Fibroblast of mammary gland (primary cell): ENCODE results near the gene CDH4.

Experiments used
- DNase-seq: peaks from one replicate; pipeline ENCODE4 v3.0.0-alpha.2; 2010; ENCODE audit warnings: low read depth
- H3K4me3 ChIP-seq: 2 replicates; pipeline ENCODE4 v1.5.1; 2011; ENCODE audit warnings: low read depth, mild to moderate bottlenecking, low read length, moderate library complexity; ENCODE audit not compliant: control insufficient read depth
- TF ChIP-seq, protein P1 (sequence below): conservative IDR thresholded peaks from 2 replicates; pipeline ENCODE4 v1.5.1; 2011; ENCODE audit warnings: low read depth, low read length, inconsistent platforms; ENCODE audit not compliant: control insufficient read depth, insufficient read depth

The CDH4 gene

DNA sequence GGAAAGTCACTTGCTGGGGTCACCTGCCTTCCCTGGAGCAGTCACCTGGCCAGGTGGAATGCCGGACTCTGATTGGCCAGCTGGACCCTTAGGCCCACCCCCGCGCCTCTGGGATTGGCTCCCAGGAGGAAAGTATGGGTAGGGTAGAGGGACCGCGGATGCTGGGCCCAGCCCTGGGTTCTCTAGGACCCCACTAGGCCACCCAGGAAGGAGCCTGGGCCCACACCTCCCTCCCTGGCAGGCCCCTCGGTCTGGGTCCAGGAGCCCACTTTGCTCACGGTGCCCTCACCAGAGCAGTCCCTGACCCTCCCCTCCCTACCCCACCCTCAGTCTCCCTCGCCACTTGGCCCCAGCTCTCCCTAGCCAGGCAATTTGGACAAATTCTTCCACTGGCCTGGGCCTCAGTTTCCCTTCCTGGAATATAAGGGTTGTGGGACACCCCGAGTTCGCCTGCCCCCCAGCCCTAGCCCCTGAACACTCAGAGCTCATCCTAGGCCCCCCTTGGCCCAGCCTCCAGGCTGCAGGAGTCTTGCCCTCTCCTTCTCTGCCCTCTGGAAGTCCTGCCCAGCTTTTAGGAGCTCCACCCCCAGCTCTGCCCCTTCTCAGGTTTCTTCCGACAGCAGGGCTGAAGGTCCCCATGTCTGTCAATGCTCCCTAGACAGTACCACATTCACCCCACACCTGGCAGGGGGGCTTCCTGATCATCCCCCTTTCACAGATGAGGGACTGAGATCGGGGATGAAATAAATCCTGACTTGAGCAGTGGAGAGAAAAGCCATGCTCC is 514.0 kb downstream of the CDH4 start:
- no peak overlapping the region for H3K4me3 ChIP-seq
- TF ChIP-seq, protein P1, sequence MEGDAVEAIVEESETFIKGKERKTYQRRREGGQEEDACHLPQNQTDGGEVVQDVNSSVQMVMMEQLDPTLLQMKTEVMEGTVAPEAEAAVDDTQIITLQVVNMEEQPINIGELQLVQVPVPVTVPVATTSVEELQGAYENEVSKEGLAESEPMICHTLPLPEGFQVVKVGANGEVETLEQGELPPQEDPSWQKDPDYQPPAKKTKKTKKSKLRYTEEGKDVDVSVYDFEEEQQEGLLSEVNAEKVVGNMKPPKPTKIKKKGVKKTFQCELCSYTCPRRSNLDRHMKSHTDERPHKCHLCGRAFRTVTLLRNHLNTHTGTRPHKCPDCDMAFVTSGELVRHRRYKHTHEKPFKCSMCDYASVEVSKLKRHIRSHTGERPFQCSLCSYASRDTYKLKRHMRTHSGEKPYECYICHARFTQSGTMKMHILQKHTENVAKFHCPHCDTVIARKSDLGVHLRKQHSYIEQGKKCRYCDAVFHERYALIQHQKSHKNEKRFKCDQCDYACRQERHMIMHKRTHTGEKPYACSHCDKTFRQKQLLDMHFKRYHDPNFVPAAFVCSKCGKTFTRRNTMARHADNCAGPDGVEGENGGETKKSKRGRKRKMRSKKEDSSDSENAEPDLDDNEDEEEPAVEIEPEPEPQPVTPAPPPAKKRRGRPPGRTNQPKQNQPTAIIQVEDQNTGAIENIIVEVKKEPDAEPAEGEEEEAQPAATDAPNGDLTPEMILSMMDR, result no peak
- no peak for DNase-seq

DNA sequence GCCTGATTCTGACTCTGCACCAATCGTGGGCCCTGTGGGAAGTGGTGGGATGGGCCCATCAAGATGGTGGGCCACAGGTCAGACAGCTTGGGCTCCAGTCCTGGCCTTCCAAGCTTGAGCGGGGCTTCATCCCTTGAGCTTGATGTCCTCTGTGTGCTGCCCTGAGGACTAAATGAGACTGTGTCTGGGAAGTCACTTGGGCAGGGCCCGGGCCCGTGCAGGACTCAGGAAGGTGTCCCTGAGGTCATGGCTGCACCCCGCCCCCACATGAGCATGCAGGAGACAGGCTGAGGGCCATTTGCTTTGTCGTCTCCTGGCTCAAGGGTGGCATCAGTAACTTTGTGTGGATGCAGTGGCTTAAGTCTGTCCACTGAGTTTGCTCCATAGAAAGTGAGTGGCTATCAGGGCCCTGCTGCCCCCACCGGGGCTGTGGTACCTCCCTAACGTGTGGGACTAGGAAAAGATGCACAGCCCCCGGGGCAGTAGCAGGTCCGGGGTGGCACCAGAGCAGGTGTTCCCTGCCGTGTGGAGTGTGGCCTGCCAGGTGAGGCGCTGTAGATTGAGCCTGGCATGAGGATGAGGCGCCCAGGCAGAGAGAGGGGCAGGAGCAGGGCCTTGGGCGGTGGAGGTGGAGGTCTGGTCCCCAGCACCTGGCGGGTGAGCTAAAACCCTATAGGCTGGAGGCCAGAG is 515.0 kb downstream of the CDH4 start:
- no peak for DNase-seq
- H3K4me3 ChIP-seq, result no peak overlapping the region
- TF ChIP-seq, protein P1, result no peak

DNA sequence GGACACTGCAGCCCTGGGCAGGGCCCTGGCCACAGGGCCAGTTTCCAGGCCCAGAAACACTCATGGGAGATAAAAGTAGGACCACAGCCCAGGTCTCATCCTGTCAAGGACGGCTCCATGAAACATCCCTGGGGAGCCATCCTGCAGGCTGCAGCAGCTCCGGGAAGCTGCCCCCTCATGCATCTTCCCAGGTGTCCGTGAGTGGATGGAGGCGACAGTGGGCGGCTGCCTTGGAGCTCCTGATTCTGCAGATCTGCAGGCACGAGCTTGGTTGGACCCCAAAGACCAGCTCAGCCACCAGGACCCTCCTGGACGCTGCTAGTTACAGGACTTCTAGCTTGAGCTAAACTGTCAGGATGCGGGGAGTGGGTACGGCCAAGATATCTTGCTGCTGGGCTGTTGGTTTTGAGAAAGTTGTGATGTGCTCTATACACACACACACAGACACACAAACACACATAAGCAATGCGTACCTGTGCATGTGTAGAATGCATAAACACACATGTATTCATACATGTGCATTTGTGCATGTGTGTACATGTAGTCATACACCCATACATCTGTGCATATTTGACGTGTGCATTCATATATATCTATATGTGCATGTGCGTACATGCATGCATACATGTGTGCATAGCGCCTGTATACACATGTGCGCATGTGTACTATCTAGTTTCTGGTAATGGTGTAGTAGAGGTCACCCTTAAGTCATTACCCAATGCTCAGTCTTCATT is 515.9 kb downstream of the CDH4 start:
- TF ChIP-seq, protein P1, result no peak
- DNase-seq, result no peak
- no peak overlapping the region for H3K4me3 ChIP-seq

DNA sequence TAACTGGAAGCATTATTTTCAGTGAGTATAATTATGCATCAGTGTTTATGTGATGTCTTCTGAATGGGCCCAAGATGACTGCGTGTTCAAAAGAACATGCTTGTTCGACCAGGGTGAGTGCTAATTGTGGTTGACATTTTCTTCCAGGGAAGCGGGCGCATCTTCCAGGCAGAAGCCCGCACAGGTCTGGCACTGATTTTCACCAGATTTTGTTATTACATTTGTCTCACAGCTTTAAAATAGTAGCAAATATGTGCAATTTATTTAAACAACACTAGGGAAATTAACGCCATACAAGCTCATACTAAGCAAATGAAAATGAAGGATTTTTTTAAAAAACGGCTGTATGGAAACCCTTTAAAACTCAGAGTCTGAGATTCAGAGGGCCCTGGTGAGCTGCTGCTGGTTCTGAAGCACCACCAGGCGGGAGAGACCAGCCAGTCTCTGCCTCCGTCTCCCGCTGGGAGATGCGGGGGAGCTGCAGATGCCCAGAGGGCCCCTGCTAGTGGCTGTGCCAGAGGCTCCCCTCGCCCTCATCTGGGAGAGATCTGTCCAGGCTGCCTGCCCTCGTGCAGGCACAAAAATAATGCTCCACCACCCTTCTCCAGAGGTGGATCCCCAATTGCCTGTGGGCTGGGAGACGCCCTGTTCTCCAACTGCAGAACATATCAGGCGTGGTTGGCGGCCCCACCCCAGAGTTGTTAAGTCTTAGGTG is 516.7 kb downstream of the CDH4 start:
- DNase-seq, result no peak
- no peak overlapping the region for H3K4me3 ChIP-seq
- TF ChIP-seq, protein P1, result no peak

DNA sequence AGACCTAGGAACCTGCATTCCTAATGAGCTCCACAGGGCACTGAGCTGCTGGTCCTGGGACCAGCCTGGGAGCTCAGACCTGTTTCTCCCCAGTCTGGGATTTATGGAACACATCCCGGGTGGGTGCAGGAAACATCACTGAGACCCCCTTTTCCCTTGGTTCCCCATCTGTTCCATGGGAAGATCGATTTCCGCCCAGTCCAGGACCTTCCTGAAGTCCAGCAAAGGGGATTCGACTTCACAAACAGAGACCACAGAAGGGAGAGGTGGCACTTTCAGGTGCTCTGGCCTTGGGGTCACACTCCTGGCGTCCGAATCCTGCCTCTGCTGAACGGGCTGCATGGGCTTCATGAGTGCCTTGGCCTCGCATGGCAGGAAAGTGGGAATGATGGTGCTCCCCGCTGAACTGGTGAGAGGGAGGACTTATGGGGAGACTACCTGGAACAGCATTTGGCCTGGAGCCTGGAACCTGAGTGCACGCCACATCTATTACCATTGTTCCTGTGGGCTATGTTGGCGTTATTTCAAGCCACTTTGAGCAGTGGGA is 517.3 kb downstream of the CDH4 start:
- TF ChIP-seq, protein P1, result no peak
- no peak for DNase-seq
- H3K4me3 ChIP-seq, result no peak overlapping the region

DNA sequence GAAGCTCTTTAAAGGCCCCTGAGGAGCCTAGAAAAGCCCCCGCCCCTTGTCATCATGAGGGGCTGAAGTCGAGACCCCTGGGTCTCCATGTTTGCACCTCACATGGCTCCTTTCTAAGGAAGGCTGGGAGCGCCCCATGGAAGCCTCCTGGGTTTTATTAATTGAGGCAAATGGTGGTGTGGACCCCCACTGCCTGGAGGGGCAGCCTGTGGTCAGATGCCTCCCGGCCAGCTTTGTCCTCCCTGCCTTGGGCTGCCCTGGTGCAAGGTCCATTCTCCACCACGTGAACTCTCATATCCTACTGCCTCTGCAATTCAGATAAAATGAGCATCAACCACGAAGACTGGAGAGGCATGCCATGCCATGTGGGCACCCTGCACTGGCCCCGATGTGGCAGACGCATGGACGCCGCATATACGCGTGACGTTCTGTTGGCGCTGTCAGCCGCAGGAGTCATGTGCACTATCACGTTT is 518.1 kb downstream of the CDH4 start:
- DNase-seq, result no peak
- H3K4me3 ChIP-seq, result no peak overlapping the region
- TF ChIP-seq, protein P1, result no peak
